NCI-H510A (cell line): ENCODE results near the gene PITPNC1.
"Not testable (repeated sequence)": the region's sequence is repeated elsewhere in the genome, so short reads cannot be mapped to it uniquely, and the experiment has no call there.

Source experiments
- DNase-seq: peaks from one replicate; lab custom pipeline; 2025; lab: John Stamatoyannopoulos, UW

PITPNC1 gene

DNA sequence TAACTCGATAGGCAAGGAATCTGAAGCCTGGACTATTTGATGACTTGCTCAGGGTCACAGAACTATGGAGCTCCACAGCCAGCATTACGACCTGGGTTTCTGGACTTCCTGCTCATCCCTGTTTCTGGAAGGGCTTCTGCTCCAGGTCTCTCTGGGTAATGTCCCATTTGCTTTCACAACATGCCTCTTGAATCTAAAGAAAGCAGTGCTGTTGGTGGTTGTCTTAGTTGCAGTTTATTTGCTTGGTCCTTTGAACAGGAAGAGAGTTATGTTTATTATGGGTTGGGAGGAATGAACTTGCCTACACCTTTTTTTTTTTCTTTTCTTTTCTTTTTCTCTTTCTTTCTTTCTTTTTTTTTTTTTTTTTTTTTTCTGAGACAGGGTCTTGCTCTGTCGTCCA, 84.8 kb downstream of the PITPNC1 start:
- DNase-seq: no peak

DNA sequence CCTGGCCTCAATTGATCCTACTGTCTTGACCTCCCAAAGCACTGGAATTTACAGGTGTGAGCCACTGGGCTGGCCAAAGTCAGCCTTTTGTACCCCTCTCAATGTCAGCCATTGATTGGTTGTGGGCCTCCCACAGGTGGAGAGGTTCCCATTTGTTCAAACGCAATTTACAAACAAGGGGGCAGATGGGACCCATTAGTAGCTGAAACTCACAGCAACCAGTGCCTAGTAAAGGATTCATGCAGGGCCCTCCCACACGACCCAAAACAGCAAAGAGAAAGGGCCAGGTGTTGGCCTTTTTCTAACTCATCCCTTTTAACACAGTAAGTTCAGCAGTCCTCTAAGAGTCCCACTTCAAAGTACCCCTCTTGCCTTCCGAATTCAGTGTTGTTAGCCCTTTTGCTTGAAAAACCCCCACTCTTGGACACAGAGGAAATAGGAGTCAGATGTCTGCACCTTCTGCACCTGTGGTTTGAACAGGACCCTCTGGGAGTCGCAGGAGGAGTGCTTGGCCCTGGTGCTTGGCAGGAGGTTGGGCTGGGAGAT, 89.2 kb downstream of the PITPNC1 start:
- DNase-seq: no peak

- no peak for DNase-seq
Measured at GRCh38 chr17:67467500-67468455, 90.7 kb downstream of the PITPNC1 start.

DNA sequence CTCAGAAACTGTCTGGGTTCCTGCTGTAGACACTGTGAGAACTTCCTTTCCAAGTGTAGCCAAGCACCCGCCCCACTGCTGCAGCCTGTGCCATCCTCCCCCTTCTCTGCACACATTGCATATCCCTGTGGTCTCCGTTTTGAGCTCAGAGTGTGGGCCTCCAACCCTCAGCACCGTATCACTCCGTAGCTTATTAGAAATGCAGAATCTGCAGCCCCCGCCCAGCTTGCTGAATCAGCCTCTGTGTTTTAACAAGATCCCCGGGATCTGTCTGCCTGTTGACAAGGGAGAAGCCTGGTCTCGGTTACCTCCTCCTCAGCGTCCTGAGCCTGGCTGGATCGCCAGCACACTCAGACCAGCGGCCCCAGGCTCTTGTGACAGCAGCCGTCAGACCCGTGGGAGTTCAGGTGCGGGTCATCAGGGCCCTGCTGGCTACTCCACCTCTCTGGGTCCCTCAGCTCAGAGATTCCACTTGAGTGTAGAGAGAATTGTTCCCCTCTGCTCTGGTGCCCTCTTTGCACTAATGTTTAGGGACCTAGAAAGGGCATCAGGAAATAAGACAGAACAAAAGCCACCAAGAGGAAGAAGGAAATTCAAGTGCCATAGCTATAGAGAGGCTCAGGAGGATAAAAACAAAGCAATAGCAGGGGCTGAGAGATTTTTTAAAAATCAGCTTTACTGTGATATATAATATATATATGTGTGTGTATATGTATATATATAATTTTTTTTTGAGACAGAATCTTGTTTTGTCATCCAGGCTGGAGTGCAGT, 92.3 kb downstream of the PITPNC1 start:
- no peak for DNase-seq

DNA sequence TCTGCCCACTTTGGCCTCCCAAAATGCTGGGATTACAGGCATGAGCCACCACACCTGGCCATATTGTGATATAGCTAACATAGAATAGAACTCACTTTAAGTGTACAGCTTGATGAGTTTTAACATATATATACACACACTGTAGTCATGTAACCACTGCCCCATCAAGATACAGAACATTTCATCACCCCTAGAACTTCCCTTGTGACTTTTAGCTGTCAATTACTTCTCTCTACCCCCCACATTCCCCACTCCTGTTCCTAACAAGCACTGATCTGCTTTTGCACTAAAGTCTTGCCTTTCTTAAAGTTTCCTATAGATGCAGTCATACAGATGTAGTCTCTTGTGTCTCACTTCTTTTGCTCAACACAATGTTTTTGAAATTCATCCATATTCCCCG, 93.1 kb downstream of the PITPNC1 start:
- no peak for DNase-seq

GRCh38 chr17:67471118-67471517, 94.0 kb downstream of the PITPNC1 start:
- DNase-seq: no peak

DNA sequence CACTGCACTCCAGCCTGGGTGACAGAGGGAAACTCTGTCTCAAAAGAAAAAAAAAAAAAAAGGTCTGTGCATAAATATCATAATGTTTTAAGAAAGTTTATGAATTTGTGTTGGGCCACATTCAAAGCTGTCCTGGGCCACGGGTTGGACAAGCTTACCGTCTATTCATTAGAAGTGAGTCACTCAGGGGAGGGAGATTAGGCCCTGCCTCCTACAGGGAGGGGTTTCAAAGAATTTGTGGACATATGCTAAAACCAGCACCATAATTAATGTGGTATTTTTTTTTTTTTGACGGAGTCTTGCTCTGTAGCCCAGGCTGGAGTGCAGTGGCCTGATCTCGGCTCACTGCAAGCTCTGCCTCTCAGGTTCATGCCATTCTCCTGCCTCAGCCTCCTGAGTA, 95.5 kb downstream of the PITPNC1 start:
- DNase-seq: not testable (repeated sequence)

- no peak for DNase-seq
Measured at GRCh38 chr17:67474081-67474661, 97.1 kb downstream of the PITPNC1 start.

- DNase-seq: peak; percentile 50
Measured at GRCh38 chr17:67475161-67475937, 98.3 kb downstream of the PITPNC1 start.

- no peak for DNase-seq
Measured at GRCh38 chr17:67476787-67477335, 99.8 kb downstream of the PITPNC1 start.

- no peak for DNase-seq
Measured at GRCh38 chr17:67477687-67478086, 100.6 kb downstream of the PITPNC1 start.

GRCh38 chr17:67478401-67479041, 101.4 kb downstream of the PITPNC1 start:
- no peak for DNase-seq

- no peak for DNase-seq
Measured at GRCh38 chr17:67479148-67479547, 102.1 kb downstream of the PITPNC1 start.

GRCh38 chr17:67480959-67481358, 103.9 kb downstream of the PITPNC1 start:
- not testable (repeated sequence) for DNase-seq

DNA sequence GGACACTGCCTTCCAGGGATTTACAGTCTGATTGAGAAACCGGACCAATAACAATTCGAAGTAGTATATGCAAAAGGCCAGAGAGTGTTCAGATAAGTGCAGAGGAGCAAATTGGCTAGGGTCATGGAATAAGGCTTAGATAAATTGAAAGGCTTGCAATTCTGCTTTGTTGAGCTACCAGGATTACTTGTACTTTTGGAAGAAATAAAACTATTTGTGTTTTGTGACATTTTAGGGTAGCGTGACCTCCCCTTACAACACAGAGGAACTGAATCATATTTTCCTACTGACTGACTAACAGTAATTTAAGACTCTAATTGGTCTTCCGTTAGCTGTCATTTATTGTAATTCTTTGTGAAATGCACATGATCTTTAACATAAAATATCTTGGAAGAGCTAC, 104.7 kb downstream of the PITPNC1 start:
- no peak for DNase-seq

DNA sequence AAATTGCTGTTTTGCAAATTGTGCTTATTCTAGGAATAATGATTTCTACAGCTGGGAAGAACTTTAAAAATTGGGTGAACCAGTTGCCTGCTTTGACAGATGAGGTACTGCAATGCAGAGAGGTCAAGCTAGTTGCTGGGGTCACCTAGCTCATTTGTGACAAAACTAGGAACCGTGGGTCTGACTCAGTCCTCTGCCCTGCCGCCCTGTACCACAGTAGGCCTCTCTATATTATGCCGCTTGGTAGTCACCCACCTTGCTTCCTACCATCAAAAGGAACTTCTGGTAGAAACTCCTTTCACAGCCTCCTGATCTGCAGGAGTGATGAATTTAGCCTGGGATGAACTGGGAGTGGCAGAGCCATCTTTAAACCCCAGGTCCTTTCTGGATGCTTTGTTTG, 105.7 kb downstream of the PITPNC1 start:
- no peak for DNase-seq

- no peak for DNase-seq
Measured at GRCh38 chr17:67484261-67484660, 107.2 kb downstream of the PITPNC1 start.

- no peak for DNase-seq
Measured at GRCh38 chr17:67485666-67486065, 108.6 kb downstream of the PITPNC1 start.

DNA sequence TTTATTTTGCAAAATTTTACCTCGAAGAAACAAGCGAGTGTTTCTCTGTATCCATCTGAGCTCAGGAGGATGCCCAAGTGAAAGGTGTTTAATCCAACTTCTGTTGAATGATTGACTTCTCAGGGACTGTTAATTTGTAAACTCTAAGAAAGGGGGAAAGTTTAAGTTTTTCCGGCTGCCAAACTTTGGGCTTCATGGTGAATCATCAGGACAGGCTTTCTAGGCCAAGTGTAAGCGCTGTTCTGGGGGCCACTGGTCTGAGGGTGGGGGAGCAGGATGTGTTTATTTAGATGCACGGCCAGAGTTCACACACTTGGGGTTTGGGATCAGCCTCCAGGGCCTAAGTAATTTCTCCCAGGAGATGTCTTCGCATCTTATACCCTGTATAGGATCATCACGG, 110.4 kb downstream of the PITPNC1 start:
- DNase-seq: no peak

GRCh38 chr17:67488161-67488560, 111.1 kb downstream of the PITPNC1 start:
- no peak for DNase-seq

DNA sequence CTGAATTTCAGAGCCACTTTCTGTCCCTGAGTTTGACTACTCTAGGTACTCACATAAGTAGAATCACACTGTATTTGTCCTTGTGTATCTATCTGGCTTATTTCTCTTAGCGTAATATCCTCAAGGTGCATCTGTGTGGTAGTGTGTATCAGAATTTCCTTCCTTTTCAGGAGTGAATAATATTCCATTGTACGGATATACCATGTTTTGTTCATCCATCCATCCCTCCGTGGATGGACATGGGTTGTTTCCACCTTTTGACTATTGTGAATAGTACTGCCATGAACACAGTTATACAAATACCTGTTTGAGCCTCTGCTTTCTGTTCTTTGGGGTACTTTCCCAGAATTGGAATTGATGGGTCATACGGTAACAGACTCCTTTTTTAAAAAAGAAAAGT, 111.7 kb downstream of the PITPNC1 start:
- DNase-seq: no peak
